Tibial nerve (tissue), 4 donors: ENCODE results near the gene INO80. TPM values are rescaled to one million over a fixed set of nuclear protein-coding genes. Genes with fewer than 3 reads are reported as not detected.
A peak's percentile ranks its signal among the peaks of the same experiment; 100 is the strongest.

Source experiments
- DNase-seq, 2 donors: peaks; one replicate each; pipeline ENCODE4 v3.0.0-alpha.2; 2019; ENCODE audit warnings: low spot score in 2 of 2
- H3K27ac ChIP-seq, 4 donors: fragments of 200-600 bp; sonication (generic) in 3 of 4; one replicate each; pipeline ENCODE4 v1.5.1; 2017 to 2019; ENCODE audit warnings: mild to moderate bottlenecking in 1 of 4
- H3K27me3 ChIP-seq, 2 donors: fragments of 200-600 bp; sonication (generic) in 1 of 2; one replicate each; pipeline versions ENCODE4 v1.5.1 to v1.6.0; 2017 to 2019
- H3K36me3 ChIP-seq, 3 donors: fragments of 200-600 bp; sonication (generic); one replicate each; pipeline ENCODE4 v1.5.1; 2018 to 2019
- H3K4me1 ChIP-seq, 4 donors: fragments of 200-600 bp; sonication (generic) in 3 of 4; one replicate each; pipeline ENCODE4 v1.5.1; 2017 to 2019
- H3K4me3 ChIP-seq, 4 donors: fragments of 200-600 bp; sonication (generic) in 3 of 4; one replicate each; pipeline ENCODE4 v1.5.1; 2017 to 2019; ENCODE audit warnings: mild to moderate bottlenecking in 1 of 4, moderate library complexity in 1 of 4
- H3K9me3 ChIP-seq, 4 donors: fragments of 200-600 bp; sonication (generic) in 3 of 4; one replicate each; pipeline ENCODE4 v1.5.1; 2017 to 2019
- CTCF ChIP-seq, 5 experiments: fragments of 200-600 bp in 3 of 5; fragments of 450-650 bp in 2 of 5; sonication (generic) in 3 of 5; IDR thresholded peaks; one replicate each; pipeline ENCODE4 v1.5.1; 2016 to 2019; ENCODE audit warnings: antibody characterized with exemption in 5 of 5, mild to moderate bottlenecking in 3 of 5, moderate library complexity in 2 of 5
- EP300 ChIP-seq, 2 donors: sonication (generic); formaldehyde crosslinking; IDR thresholded peaks; one replicate each; pipeline ENCODE4 v1.6.1; 2017; ENCODE audit warnings: antibody characterized with exemption in 2 of 2, mild to moderate bottlenecking in 1 of 2
- POLR2A ChIP-seq, 2 donors: fragments of 450-650 bp; IDR thresholded peaks; one replicate each; pipeline ENCODE4 v1.6.1; 2017; ENCODE audit warnings: antibody characterized with exemption in 2 of 2, mild to moderate bottlenecking in 2 of 2, moderate library complexity in 2 of 2
- WGBS, 2 donors: methylation state at CpG; one replicate each; pipeline ENCODE4 v1.1.5; 2018; 5-methylcytosine and 5-hydroxymethylcytosine counted together
- total RNA-seq, 4 donors: library from RNA; depleted of rRNA; stranded (reverse); fragments of >200 nt; gene quantifications; one replicate each; pipeline ENCODE4 v1.1.0, GENCODE V29; 2016

The INO80 gene
- total RNA-seq, 4 donors from 2014 or later, result 21.6 to 40.8 (median 33.2) TPM

- Histone ChIP-seq H3K4me3 (peak overlapping the region; percentile 95 to 98 (median 96)), H3K36me3 (peaks cover 0 to 7% (median 0%) of the 10 kb centered on the region in 3 donors), H3K9me3 (no peaks in the 10 kb centered on the region), H3K27ac (peak overlapping the region; percentile 99 to 100 (median 100)), H3K27me3 (peaks cover 0 to 12% of the 10 kb centered on the region in 2 donors), H3K4me1 (peaks cover 0 to 32% (median 10%) of the 10 kb centered on the region in 4 donors)
- no peak for DNase-seq
- 81 to 87% methylated on average over 6 of the region's 6 CpGs for WGBS, 2 donors
- TF ChIP-seq POLR2A (IDR thresholded peaks at IDR 0.05) (no peak), EP300 (IDR thresholded peaks at IDR 0.05) (no peak), CTCF (IDR thresholded peaks at IDR 0.05) (no peak)
Measured at GRCh38 chr15:41116962-41117252, 827 bp upstream of the INO80 start.

- DNase-seq, result peak; percentile 29 to 46
- H3K4me3 ChIP-seq, result peak overlapping the region; percentile 95 to 98 (median 96)
- 0% methylated on average over 10 to 21 of the region's 46 CpGs for WGBS, 2 donors
- H3K4me1 ChIP-seq, result peaks cover 0 to 33% (median 10%) of the 10 kb centered on the region in 4 donors
- H3K9me3 ChIP-seq, result no peaks in the 10 kb centered on the region
- H3K27ac ChIP-seq, result peak overlapping the region; percentile 99 to 100 (median 100)
- peaks cover 0 to under 1% of the 10 kb centered on the region in 2 donors for H3K27me3 ChIP-seq
- TF ChIP-seq CTCF (IDR thresholded peaks at IDR 0.05), result no peak
- peaks cover 0 to 7% (median 0%) of the 10 kb centered on the region in 3 donors for H3K36me3 ChIP-seq
Measured at GRCh38 chr15:41115652-41116115, 396 bp downstream of the INO80 start.

- TF ChIP-seq CTCF (IDR thresholded peaks at IDR 0.05) (no peak), EP300 (IDR thresholded peaks at IDR 0.05) (no peak), POLR2A (IDR thresholded peaks at IDR 0.05) (no peak)
- Histone ChIP-seq H3K4me3 (peak overlapping the region; percentile 95 to 98 (median 96)), H3K36me3 (peaks cover 0 to 10% (median 0%) of the 10 kb centered on the region in 3 donors), H3K9me3 (no peaks in the 10 kb centered on the region), H3K27me3 (no peaks in the 10 kb centered on the region), H3K4me1 (peaks cover 0 to 33% (median 10%) of the 10 kb centered on the region in 4 donors), H3K27ac (peak overlapping the region; percentile 99 to 100 (median 100))
- DNase-seq, result no peak
- 0% methylated on average over 10 of the region's 10 CpGs for WGBS, 2 donors
Measured at GRCh38 chr15:41115161-41115651, 874 bp downstream of the INO80 start.

GRCh38 chr15:41106947-41107346, 9.1 kb downstream of the INO80 start:
- WGBS, 2 donors, result 85 to 90% methylated on average over 5 of the region's 5 CpGs
- H3K27me3 ChIP-seq, result no peaks in the 10 kb centered on the region
- H3K4me3 ChIP-seq, result no peak overlapping the region
- no peak overlapping the region for H3K27ac ChIP-seq
- H3K36me3 ChIP-seq, result peaks cover 0 to 34% (median 0%) of the 10 kb centered on the region in 3 donors
- TF ChIP-seq CTCF (IDR thresholded peaks at IDR 0.05) (no peak), EP300 (IDR thresholded peaks at IDR 0.05) (no peak), POLR2A (IDR thresholded peaks at IDR 0.05) (no peak)
- no peak for DNase-seq
- H3K9me3 ChIP-seq, result no peaks in the 10 kb centered on the region
- H3K4me1 ChIP-seq, result peaks cover 0 to 24% (median 0%) of the 10 kb centered on the region in 4 donors

- Histone ChIP-seq H3K36me3 (peaks cover 0 to 34% (median 0%) of the 10 kb centered on the region in 3 donors), H3K27me3 (no peaks in the 10 kb centered on the region), H3K4me1 (peaks cover 0 to 23% (median 0%) of the 10 kb centered on the region in 4 donors), H3K4me3 (no peak overlapping the region), H3K27ac (no peak overlapping the region), H3K9me3 (no peaks in the 10 kb centered on the region)
- TF ChIP-seq EP300 (IDR thresholded peaks at IDR 0.05) (no peak), CTCF (IDR thresholded peaks at IDR 0.05) (no peak), POLR2A (IDR thresholded peaks at IDR 0.05) (no peak)
- DNase-seq, result no peak
- 86 to 88% methylated on average over 11 of the region's 11 CpGs for WGBS, 2 donors
Measured at GRCh38 chr15:41105348-41106334, 10.4 kb downstream of the INO80 start.
